Mesodermal cell (in vitro differentiated cells): ENCODE measurements around the gene PTPRJ.
"Not testable (repeated sequence)": the region's sequence is repeated elsewhere in the genome, so short reads cannot be mapped to it uniquely, and the experiment has no call there.

Source experiments
- H3K27ac ChIP-seq: 2 replicates; pipeline ENCODE4 v1.7.0; 2013; ENCODE audit warnings: mild to moderate bottlenecking, low read depth, low read length, moderate library complexity; ENCODE audit not compliant: severe bottlenecking
- H3K36me3 ChIP-seq: 2 replicates; pipeline ENCODE4 v1.7.1; 2013; ENCODE audit warnings: mild to moderate bottlenecking, low read length, moderate library complexity; ENCODE audit not compliant: control insufficient read depth, insufficient read depth
- H3K4me1 ChIP-seq: one replicate; pipeline ENCODE4 v1.7.1; 2013; ENCODE audit warnings: mild to moderate bottlenecking, low read length; ENCODE audit not compliant: insufficient read depth, control insufficient read depth, poor library complexity, severe bottlenecking
- H3K4me3 ChIP-seq: 2 replicates; pipeline ENCODE4 v1.7.0; 2013; ENCODE audit warnings: low read length, control low read depth, mild to moderate bottlenecking; ENCODE audit not compliant: insufficient read depth, poor library complexity, severe bottlenecking; ENCODE audit errors: extremely low read depth
- H3K9me3 ChIP-seq: 2 replicates; pipeline ENCODE4 v1.7.1; 2013; ENCODE audit warnings: mild to moderate bottlenecking, low read length, moderate library complexity; ENCODE audit not compliant: control insufficient read depth
- WGBS, 2 experiments: methylation state at CpG; one replicate each; pipeline ENCODE4 v1.1.5; 2013; ENCODE audit warnings: missing lambda C conversion rate in 2 of 2; ENCODE audit not compliant: insufficient coverage in 2 of 2; 5-methylcytosine and 5-hydroxymethylcytosine counted together

Gene PTPRJ

GRCh38 chr11:48170241-48171233 lies 190.2 kb downstream of the PTPRJ start:
- Histone ChIP-seq H3K4me3 (no peak overlapping the region), H3K36me3 (peaks cover 5% of the 10 kb centered on the region), H3K4me1 (no peaks in the 10 kb centered on the region), H3K27ac (no peak overlapping the region), H3K9me3 (no peaks in the 10 kb centered on the region)
- whole genome bisulfite sequencing, 2 experiments = 80 to 87% methylated on average over 5 to 6 of the region's 10 CpGs

GRCh38 chr11:48172818-48173609 lies 192.7 kb downstream of the PTPRJ start:
- Histone ChIP-seq H3K36me3 (no peaks in the 10 kb centered on the region), H3K4me1 (no peaks in the 10 kb centered on the region), H3K27ac (no peak overlapping the region), H3K4me3 (no peak overlapping the region), H3K9me3 (no peaks in the 10 kb centered on the region)
- 40 to 53% methylated on average over 8 to 12 of the region's 14 CpGs for WGBS, 2 experiments

- H3K36me3 ChIP-seq = no peaks in the 10 kb centered on the region
- no peaks in the 10 kb centered on the region for H3K9me3 ChIP-seq
- H3K4me1 ChIP-seq = no peaks in the 10 kb centered on the region
- WGBS, 2 experiments = 100% methylated on average over 1 of the region's 4 CpGs
- H3K27ac ChIP-seq = no peak overlapping the region
- H3K4me3 ChIP-seq = no peak overlapping the region
Observed at GRCh38 chr11:48177661-48178060, 197.3 kb downstream of the PTPRJ start.

- Histone ChIP-seq H3K9me3 (no peaks in the 10 kb centered on the region), H3K27ac (no peak overlapping the region), H3K4me3 (no peak overlapping the region), H3K36me3 (no peaks in the 10 kb centered on the region), H3K4me1 (no peaks in the 10 kb centered on the region)
- 70 to 86% methylated on average over 6 of the region's 6 CpGs for whole genome bisulfite sequencing, 2 experiments
Observed at GRCh38 chr11:48180627-48181026, 200.3 kb downstream of the PTPRJ start.

- H3K9me3 ChIP-seq = no peaks in the 10 kb centered on the region
Observed at GRCh38 chr11:48182860-48183526, 202.6 kb downstream of the PTPRJ start.

GRCh38 chr11:48184452-48184851 lies 204.1 kb downstream of the PTPRJ start:
- H3K4me1 ChIP-seq = no peaks in the 10 kb centered on the region

More at GRCh38 chr11:48182860-48183526, 202.6 kb downstream of the PTPRJ start:
- no peaks in the 10 kb centered on the region for H3K36me3 ChIP-seq
- no peak overlapping the region for H3K27ac ChIP-seq
- no peak overlapping the region for H3K4me3 ChIP-seq
- WGBS, 2 experiments = 56 to 81% methylated on average over 2 to 4 of the region's 4 CpGs
- no peaks in the 10 kb centered on the region for H3K4me1 ChIP-seq

GRCh38 chr11:48190906-48191654 lies 210.7 kb downstream of the PTPRJ start:
- H3K4me3 ChIP-seq, H3K36me3 ChIP-seq, H3K4me1 ChIP-seq, H3K27ac ChIP-seq, H3K9me3 ChIP-seq: not testable (repeated sequence)
- WGBS, 2 experiments = 58 to 75% methylated on average over 4 to 9 of the region's 10 CpGs

More at GRCh38 chr11:48184452-48184851, 204.1 kb downstream of the PTPRJ start:
- Histone ChIP-seq H3K36me3 (no peaks in the 10 kb centered on the region), H3K27ac (no peak overlapping the region), H3K9me3 (no peaks in the 10 kb centered on the region), H3K4me3 (no peak overlapping the region)

GRCh38 chr11:48193876-48194275 lies 213.5 kb downstream of the PTPRJ start:
- Histone ChIP-seq H3K27ac (no peak overlapping the region), H3K36me3 (no peaks in the 10 kb centered on the region), H3K4me3 (no peak overlapping the region), H3K9me3 (peaks cover 11% of the 10 kb centered on the region), H3K4me1 (no peaks in the 10 kb centered on the region)
- WGBS, 2 experiments = no CpG with 5 or more reads among the region's 2 CpGs

GRCh38 chr11:48207881-48208280 lies 227.5 kb downstream of the PTPRJ start:
- H3K36me3 ChIP-seq = no peaks in the 10 kb centered on the region
- WGBS, 2 experiments = 78 to 90% methylated on average over 2 of the region's 2 CpGs
- peaks cover 7% of the 10 kb centered on the region for H3K9me3 ChIP-seq
- no peak overlapping the region for H3K4me3 ChIP-seq
- no peak overlapping the region for H3K27ac ChIP-seq
- no peaks in the 10 kb centered on the region for H3K4me1 ChIP-seq

GRCh38 chr11:48210052-48210451 lies 229.7 kb downstream of the PTPRJ start:
- H3K4me1 ChIP-seq = no peaks in the 10 kb centered on the region
- H3K4me3 ChIP-seq = no peak overlapping the region
- H3K27ac ChIP-seq = no peak overlapping the region
- H3K36me3 ChIP-seq = no peaks in the 10 kb centered on the region
- H3K9me3 ChIP-seq = peaks cover 17% of the 10 kb centered on the region
- WGBS, 2 experiments = 25 to 42% methylated on average over 4 to 5 of the region's 7 CpGs
